ENCODE measurements around the gene NRXN3.
A peak's percentile ranks its signal among the peaks of the same experiment; 100 is the strongest.

NRXN3 gene

GRCh38 chr14:78451319-78451695 is 281.1 kb downstream of the NRXN3 start:
- TF ChIP-seq CTCF (IDR thresholded peaks at IDR 0.05; ENCODE audit: insufficient read depth, low read length, poor library complexity, severe bottlenecking): no peak
- H3K36me3 ChIP-seq (ENCODE audit: control insufficient read depth, insufficient read depth, low read length): no peaks in the 10 kb centered on the region
- H3K27me3 ChIP-seq (replicated peaks; ENCODE audit: control insufficient read depth, insufficient read depth, low read length): no peaks in the 10 kb centered on the region
- no peak overlapping the region for H3K4me3 ChIP-seq (replicated peaks; ENCODE audit: low read depth, low read length)
- DNase-seq (ENCODE audit: extremely low read depth, insufficient read length): no peak

GRCh38 chr14:78455896-78456435 is 285.8 kb downstream of the NRXN3 start:
- DNase-seq (ENCODE audit: extremely low read depth, insufficient read length): peak; percentile 20
- Histone ChIP-seq H3K4me3 (replicated peaks; ENCODE audit: low read depth, low read length) (no peak overlapping the region), H3K36me3 (ENCODE audit: control insufficient read depth, insufficient read depth, low read length) (no peaks in the 10 kb centered on the region), H3K27me3 (replicated peaks; ENCODE audit: control insufficient read depth, insufficient read depth, low read length) (no peaks in the 10 kb centered on the region)
- no peak for TF ChIP-seq CTCF (IDR thresholded peaks at IDR 0.05; ENCODE audit: insufficient read depth, low read length, poor library complexity, severe bottlenecking)

DNA sequence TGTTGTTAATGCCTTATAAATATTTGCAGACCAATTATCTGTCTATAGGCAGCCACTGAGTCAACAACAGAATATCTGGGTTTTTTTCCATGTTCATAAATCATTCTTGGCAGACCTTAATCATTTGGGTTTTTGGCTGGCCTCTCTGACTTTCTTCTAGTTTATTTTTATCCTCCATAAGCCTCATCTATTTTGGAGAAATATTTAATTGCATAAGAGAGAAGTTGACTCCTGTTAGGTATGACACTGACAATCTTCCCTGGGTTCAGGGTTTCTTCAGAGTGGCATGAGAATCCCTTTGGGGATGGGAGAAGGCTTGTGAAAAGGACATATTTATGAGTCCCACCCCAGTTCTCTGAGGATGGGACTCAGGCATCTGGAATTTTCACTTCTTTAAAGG is 299.8 kb downstream of the NRXN3 start:
- TF ChIP-seq CTCF (IDR thresholded peaks at IDR 0.05; ENCODE audit: insufficient read depth, low read length, poor library complexity, severe bottlenecking): no peak
- Histone ChIP-seq H3K36me3 (ENCODE audit: control insufficient read depth, insufficient read depth, low read length) (no peaks in the 10 kb centered on the region), H3K27me3 (replicated peaks; ENCODE audit: control insufficient read depth, insufficient read depth, low read length) (no peaks in the 10 kb centered on the region), H3K4me3 (replicated peaks; ENCODE audit: low read depth, low read length) (no peak overlapping the region)
- DNase-seq (ENCODE audit: extremely low read depth, insufficient read length): no peak

GRCh38 chr14:78479127-78479780 is 309.1 kb downstream of the NRXN3 start:
- no peak for TF ChIP-seq CTCF (IDR thresholded peaks at IDR 0.05; ENCODE audit: insufficient read depth, low read length, poor library complexity, severe bottlenecking)

DNA sequence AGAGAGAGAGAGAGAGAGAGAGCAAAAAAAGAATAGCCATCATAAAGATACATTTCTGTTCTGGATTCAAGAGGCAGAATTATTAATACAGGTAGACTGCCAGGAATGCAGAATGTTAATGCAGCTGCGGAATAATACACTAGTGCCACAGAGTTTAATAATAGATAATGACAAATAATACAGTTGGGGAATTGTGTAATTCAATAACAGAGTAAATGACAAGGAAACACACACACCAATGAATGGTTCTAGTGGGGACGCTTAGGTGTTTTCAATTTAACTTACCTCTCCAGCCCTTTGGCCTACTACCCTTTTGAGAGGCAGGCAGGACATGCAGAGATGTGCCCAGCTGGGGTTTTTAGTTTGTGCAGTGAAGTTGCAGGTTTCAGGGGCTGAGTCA is 313.9 kb downstream of the NRXN3 start:
- H3K4me3 ChIP-seq (replicated peaks; ENCODE audit: low read depth, low read length): no peak overlapping the region
- H3K36me3 ChIP-seq (ENCODE audit: control insufficient read depth, insufficient read depth, low read length): no peaks in the 10 kb centered on the region
- no peak for DNase-seq (ENCODE audit: extremely low read depth, insufficient read length)
- TF ChIP-seq CTCF (IDR thresholded peaks at IDR 0.05; ENCODE audit: insufficient read depth, low read length, poor library complexity, severe bottlenecking): no peak
- no peaks in the 10 kb centered on the region for H3K27me3 ChIP-seq (replicated peaks; ENCODE audit: control insufficient read depth, insufficient read depth, low read length)

More at GRCh38 chr14:78479127-78479780, 309.1 kb downstream of the NRXN3 start:
- H3K27me3 ChIP-seq (replicated peaks; ENCODE audit: control insufficient read depth, insufficient read depth, low read length): no peaks in the 10 kb centered on the region
- H3K4me3 ChIP-seq (replicated peaks; ENCODE audit: low read depth, low read length): no peak overlapping the region
- H3K36me3 ChIP-seq (ENCODE audit: control insufficient read depth, insufficient read depth, low read length): no peaks in the 10 kb centered on the region
- no peak for DNase-seq (ENCODE audit: extremely low read depth, insufficient read length)

Data from GM06990 (cell line).